Activated CD8-positive, alpha-beta T cell treated with anti-CD3 and anti-CD28 coated beads, Interleukin-2, amount 10 ng/mL, durations not matched to agents 7 days and 5 days (primary cell): ENCODE results near the gene OXTR. TPM values are rescaled to one million over a fixed set of nuclear protein-coding genes. Genes with fewer than 3 reads are reported as not detected.
A peak's percentile ranks its signal among the peaks of the same experiment; 100 is the strongest.

Source experiments
- ATAC-seq: fragments of 150-1000 bp; cut with Tn5 transposase; one replicate; pipeline ENCODE4 v1.10.0; 2021; ENCODE audit warnings: moderate library complexity
- CTCF ChIA-PET: fragments of 350-600 bp; sonication (Branson Sonifier 250); formaldehyde crosslinking; loops from one replicate; lab custom pipeline; 2021; ENCODE audit warnings: antibody characterized with exemption; lab: Charles Lee
- POLR2A ChIA-PET: fragments of 350-600 bp; sonication (Branson Sonifier 250); formaldehyde crosslinking; loops from one replicate; lab custom pipeline; 2021; ENCODE audit warnings: antibody characterized with exemption; lab: Charles Lee
- DNase-seq: peaks from one replicate; pipeline ENCODE4 v3.0.0-alpha.2; 2020
- H3K27ac Mint-ChIP-seq: one replicate; pipeline ENCODE4 v1.8.0; 2021; ENCODE audit warnings: mild to moderate bottlenecking, mixed read lengths
- H3K27me3 Mint-ChIP-seq: one replicate; pipeline ENCODE4 v1.8.0; 2021; ENCODE audit warnings: low read depth, mixed read lengths
- H3K36me3 Mint-ChIP-seq: one replicate; pipeline ENCODE4 v1.8.0; 2021; ENCODE audit warnings: low read depth, mixed read lengths
- H3K4me1 Mint-ChIP-seq: one replicate; pipeline ENCODE4 v1.8.0; 2021; ENCODE audit warnings: low read depth, mixed read lengths
- H3K4me3 Mint-ChIP-seq: one replicate; pipeline ENCODE4 v1.8.0; 2021; ENCODE audit warnings: mild to moderate bottlenecking, mixed read lengths
- H3K9me3 Mint-ChIP-seq: one replicate; pipeline ENCODE4 v1.8.0; 2022; ENCODE audit warnings: mixed read lengths; ENCODE audit not compliant: insufficient read depth
- total RNA-seq, 2 experiments: library from RNA; stranded (reverse); gene quantifications; one replicate each; pipeline ENCODE4 v1.2.3, GENCODE V29; 2021

Gene OXTR
- total RNA-seq, 2 experiments from 2014 or later, result 0.70 to 0.71 TPM

- ATAC-seq, result no peak
- H3K9me3 Mint-ChIP-seq, result no peaks in the 10 kb centered on the region
- POLR2A ChIA-PET, result no interaction called here
Measured at GRCh38 chr3:8766148-8766547, 3.3 kb downstream of the OXTR start.

GRCh38 chr3:8765528-8765927 lies 3.9 kb downstream of the OXTR start:
- DNase-seq (peak; percentile 20), ATAC-seq (no peak)
- no peak overlapping the region for H3K27ac Mint-ChIP-seq
- no peaks in the 10 kb centered on the region for H3K9me3 Mint-ChIP-seq
- H3K4me1 Mint-ChIP-seq, result peaks cover 14% of the 10 kb centered on the region
- peaks cover 44% of the 10 kb centered on the region for H3K27me3 Mint-ChIP-seq
- H3K36me3 Mint-ChIP-seq, result no peaks in the 10 kb centered on the region
- no peak overlapping the region for H3K4me3 Mint-ChIP-seq
- ChIA-PET CTCF (interaction anchor here (1.6 kb wide), 1 partner anchor 12 kb away, joined by 3 read pairs; no protein-coding TSS in a partner anchor), POLR2A (no interaction called here)

More at GRCh38 chr3:8766148-8766547, 3.3 kb downstream of the OXTR start:
- CTCF ChIA-PET, result interaction anchor here (1.6 kb wide), 1 partner anchor 12 kb away, joined by 3 read pairs; no protein-coding TSS in a partner anchor
- peaks cover 49% of the 10 kb centered on the region for H3K27me3 Mint-ChIP-seq
- DNase-seq, result no peak
- no peak overlapping the region for H3K4me3 Mint-ChIP-seq
- no peak overlapping the region for H3K27ac Mint-ChIP-seq
- H3K4me1 Mint-ChIP-seq, result peaks cover 14% of the 10 kb centered on the region
- H3K36me3 Mint-ChIP-seq, result no peaks in the 10 kb centered on the region

GRCh38 chr3:8764528-8764927 lies 4.9 kb downstream of the OXTR start:
- ChIA-PET CTCF (no interaction called here), POLR2A (no interaction called here)
- ATAC-seq, result no peak
- Mint-ChIP-seq H3K4me1 (peaks cover 14% of the 10 kb centered on the region), H3K4me3 (no peak overlapping the region), H3K9me3 (no peaks in the 10 kb centered on the region), H3K27me3 (peaks cover 34% of the 10 kb centered on the region), H3K27ac (no peak overlapping the region), H3K36me3 (no peaks in the 10 kb centered on the region)
- DNase-seq, result peak; percentile 15

- H3K27ac Mint-ChIP-seq, result no peak overlapping the region
- POLR2A ChIA-PET, result no interaction called here
Measured at GRCh38 chr3:8762607-8763377, 6.6 kb downstream of the OXTR start.

GRCh38 chr3:8761866-8762265 lies 7.5 kb downstream of the OXTR start:
- no peaks in the 10 kb centered on the region for H3K4me1 Mint-ChIP-seq
- H3K27me3 Mint-ChIP-seq, result peaks cover 9% of the 10 kb centered on the region
- no peak overlapping the region for H3K27ac Mint-ChIP-seq
- ChIA-PET POLR2A (no interaction called here), CTCF (interaction anchor here (1.6 kb wide), 1 partner anchor 8 kb away, joined by 5 read pairs; the partner anchor contains the start of gene OXTR)
- no peaks in the 10 kb centered on the region for H3K36me3 Mint-ChIP-seq
- H3K9me3 Mint-ChIP-seq, result no peaks in the 10 kb centered on the region
- no peak for DNase-seq
- H3K4me3 Mint-ChIP-seq, result no peak overlapping the region
- no peak for ATAC-seq

More at GRCh38 chr3:8762607-8763377, 6.6 kb downstream of the OXTR start:
- H3K27me3 Mint-ChIP-seq, result peaks cover 18% of the 10 kb centered on the region
- H3K4me3 Mint-ChIP-seq, result no peak overlapping the region
- H3K36me3 Mint-ChIP-seq, result no peaks in the 10 kb centered on the region
- DNase-seq (no peak), ATAC-seq (no peak)
- H3K4me1 Mint-ChIP-seq, result no peaks in the 10 kb centered on the region
- CTCF ChIA-PET, result no interaction called here
- no peaks in the 10 kb centered on the region for H3K9me3 Mint-ChIP-seq

GRCh38 chr3:8760506-8760905 lies 8.9 kb downstream of the OXTR start:
- CTCF ChIA-PET, result interaction anchor here (1.6 kb wide), 1 partner anchor 9 kb away, joined by 5 read pairs; the partner anchor contains the start of gene OXTR
- POLR2A ChIA-PET, result no interaction called here
- H3K4me3 Mint-ChIP-seq, result no peak overlapping the region
- no peak for ATAC-seq
- no peak overlapping the region for H3K27ac Mint-ChIP-seq
- DNase-seq, result no peak
- H3K9me3 Mint-ChIP-seq, result no peaks in the 10 kb centered on the region
- no peaks in the 10 kb centered on the region for H3K4me1 Mint-ChIP-seq
- no peaks in the 10 kb centered on the region for H3K36me3 Mint-ChIP-seq
- peaks cover 3% of the 10 kb centered on the region for H3K27me3 Mint-ChIP-seq

- CTCF ChIA-PET, result interaction anchor here (1.8 kb wide), 1 partner anchor 9 kb away, joined by 11 read pairs; the partner anchor contains the start of gene OXTR
Measured at GRCh38 chr3:8760091-8760490, 9.3 kb downstream of the OXTR start.

GRCh38 chr3:8759038-8759707 lies 10.2 kb downstream of the OXTR start:
- H3K27ac Mint-ChIP-seq, result no peak overlapping the region
- H3K27me3 Mint-ChIP-seq, result peaks cover 3% of the 10 kb centered on the region
- DNase-seq (no peak), ATAC-seq (no peak)
- H3K36me3 Mint-ChIP-seq, result no peaks in the 10 kb centered on the region
- CTCF ChIA-PET, result interaction anchor here (1.8 kb wide), 1 partner anchor 10 kb away, joined by 11 read pairs; the partner anchor contains the start of gene OXTR
- H3K4me1 Mint-ChIP-seq, result no peaks in the 10 kb centered on the region
- POLR2A ChIA-PET, result no interaction called here
- H3K9me3 Mint-ChIP-seq, result no peaks in the 10 kb centered on the region
- H3K4me3 Mint-ChIP-seq, result no peak overlapping the region

More at GRCh38 chr3:8760091-8760490, 9.3 kb downstream of the OXTR start:
- Mint-ChIP-seq H3K27ac (no peak overlapping the region), H3K27me3 (peaks cover 3% of the 10 kb centered on the region), H3K36me3 (no peaks in the 10 kb centered on the region), H3K9me3 (no peaks in the 10 kb centered on the region), H3K4me1 (no peaks in the 10 kb centered on the region), H3K4me3 (no peak overlapping the region)
- DNase-seq (no peak), ATAC-seq (no peak)
- POLR2A ChIA-PET, result no interaction called here

- H3K4me1 Mint-ChIP-seq, result no peaks in the 10 kb centered on the region
- no peak overlapping the region for H3K27ac Mint-ChIP-seq
- H3K27me3 Mint-ChIP-seq, result peaks cover 3% of the 10 kb centered on the region
- ATAC-seq, result no peak
- no peak for DNase-seq
- H3K9me3 Mint-ChIP-seq, result no peaks in the 10 kb centered on the region
- CTCF ChIA-PET, result no interaction called here
- H3K4me3 Mint-ChIP-seq, result no peak overlapping the region
- POLR2A ChIA-PET, result no interaction called here
- H3K36me3 Mint-ChIP-seq, result no peaks in the 10 kb centered on the region
Measured at GRCh38 chr3:8757551-8758518, 11.6 kb downstream of the OXTR start.

- Mint-ChIP-seq H3K4me1 (no peaks in the 10 kb centered on the region), H3K27me3 (peaks cover 3% of the 10 kb centered on the region), H3K9me3 (no peaks in the 10 kb centered on the region), H3K36me3 (no peaks in the 10 kb centered on the region), H3K27ac (no peak overlapping the region), H3K4me3 (no peak overlapping the region)
- ChIA-PET CTCF (no interaction called here), POLR2A (no interaction called here)
- no peak for ATAC-seq
- no peak for DNase-seq
Measured at GRCh38 chr3:8756671-8757070, 12.7 kb downstream of the OXTR start.

GRCh38 chr3:8755564-8756237 lies 13.7 kb downstream of the OXTR start:
- ChIA-PET POLR2A (no interaction called here), CTCF (no interaction called here)
- Mint-ChIP-seq H3K27ac (no peak overlapping the region), H3K4me1 (no peaks in the 10 kb centered on the region), H3K9me3 (no peaks in the 10 kb centered on the region), H3K27me3 (peaks cover 3% of the 10 kb centered on the region), H3K36me3 (no peaks in the 10 kb centered on the region), H3K4me3 (no peak overlapping the region)
- ATAC-seq, result no peak
- DNase-seq, result no peak
